GM21515 (cell line): ENCODE measurements around the gene LAMC1.

Experiments
- ATAC-seq: cut with Tn5 transposase; IDR thresholded peaks from one replicate; pipeline ENCODE4 v1.9.1; 2021; ENCODE audit not compliant: unreplicated experiment

The LAMC1 gene

DNA sequence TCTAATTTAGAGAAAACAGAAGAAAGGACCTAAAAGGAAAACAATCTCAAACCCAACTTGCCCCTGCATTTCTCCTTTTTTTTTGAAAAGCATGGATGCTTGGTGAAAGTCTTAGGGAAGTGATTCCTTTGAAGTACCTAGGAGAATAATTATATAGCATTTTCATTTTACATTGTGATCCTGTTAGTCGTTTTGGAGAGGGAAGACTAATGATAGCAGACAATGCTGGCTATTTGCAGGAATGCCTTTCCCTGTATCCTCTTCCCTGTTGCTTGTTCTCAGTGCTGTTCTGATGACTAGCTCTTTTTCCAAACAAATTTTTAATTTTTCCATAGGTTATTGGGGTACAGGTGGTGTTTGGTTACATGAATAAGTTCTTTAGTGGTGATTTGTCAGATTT is 53.9 kb downstream of the LAMC1 start:
- no peak for ATAC-seq

DNA sequence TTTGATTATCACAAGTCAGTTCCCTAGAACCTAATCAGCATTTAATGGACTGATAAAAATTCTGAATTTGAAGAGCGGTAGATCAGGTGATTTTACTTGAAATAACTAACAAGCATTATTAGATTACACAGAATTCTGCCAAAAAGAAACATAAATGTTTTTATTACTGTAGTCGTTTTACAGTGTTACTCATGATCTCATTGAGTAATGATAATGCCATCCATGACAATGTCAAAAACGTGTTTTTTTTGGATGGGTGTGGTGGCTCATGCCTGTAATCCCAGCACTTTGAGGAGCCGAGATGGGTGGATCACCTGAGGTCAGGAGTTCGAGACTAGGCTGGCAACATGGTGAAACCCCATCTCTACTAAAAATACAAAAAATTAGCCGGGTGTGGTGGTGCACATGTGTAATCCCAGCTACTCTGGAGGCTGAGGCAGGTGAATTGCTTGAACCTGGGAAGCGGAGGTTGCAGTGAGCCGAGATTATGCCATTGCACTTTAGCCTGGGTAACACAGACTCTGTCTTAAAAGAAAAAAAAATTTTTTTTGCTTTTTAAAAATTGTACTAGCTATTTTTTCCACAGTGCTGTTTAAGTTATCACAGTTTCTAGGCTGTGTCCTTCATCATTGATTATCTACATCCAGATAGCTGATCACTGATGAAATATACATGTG is 56.6 kb downstream of the LAMC1 start:
- ATAC-seq = no peak

DNA sequence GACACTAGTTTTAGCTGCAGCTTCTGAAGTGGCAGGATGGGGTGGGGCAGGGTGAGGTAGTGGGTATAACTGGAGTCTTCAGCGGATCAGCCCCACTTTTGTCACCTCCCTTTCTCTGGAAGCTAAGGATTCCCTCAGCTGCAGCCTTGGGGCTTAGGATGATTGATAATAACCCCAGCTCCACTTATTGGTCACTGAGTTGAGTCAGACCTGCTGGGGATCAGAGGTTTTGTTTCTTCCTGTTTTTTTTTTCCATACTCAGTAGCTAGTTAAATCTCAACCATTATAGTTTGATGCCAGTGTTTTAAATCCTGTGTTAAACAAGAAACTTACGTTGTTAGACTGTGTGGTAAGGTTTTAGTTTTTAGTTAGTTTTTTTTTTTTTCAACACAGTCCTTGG is 57.2 kb downstream of the LAMC1 start:
- no peak for ATAC-seq

DNA sequence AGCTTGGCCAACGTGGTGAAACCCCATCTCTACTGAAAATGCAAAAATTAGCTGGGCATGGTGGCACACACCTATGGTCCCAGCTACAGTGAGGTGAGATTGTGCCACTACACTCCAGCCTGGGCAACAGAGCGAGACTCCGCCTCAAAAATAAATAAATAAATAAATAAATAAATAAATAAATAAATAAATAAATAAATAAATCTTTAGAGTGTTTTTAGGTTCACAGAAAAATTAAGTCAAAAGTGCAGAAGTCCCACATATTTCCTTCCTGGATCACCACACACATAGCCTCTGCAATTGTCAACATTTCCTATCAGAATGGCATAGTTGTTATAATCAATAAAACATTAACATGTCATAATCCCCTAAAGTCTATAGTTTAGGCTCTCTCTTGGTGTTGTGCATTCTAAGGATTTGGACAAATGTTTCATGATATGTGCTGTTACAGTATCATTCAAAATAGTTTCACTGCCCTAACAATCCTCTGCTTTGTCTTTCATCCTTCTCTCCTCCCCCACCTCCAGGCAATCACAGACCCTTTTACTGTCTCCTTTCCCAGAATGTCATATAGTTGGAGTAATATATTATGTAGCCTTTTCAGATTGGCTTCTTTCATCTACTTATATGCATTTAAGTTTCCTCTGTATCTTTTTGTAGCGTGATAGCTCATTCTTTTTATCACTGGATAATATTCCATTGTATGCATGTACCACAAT is 58.3 kb downstream of the LAMC1 start:
- ATAC-seq = no peak

DNA sequence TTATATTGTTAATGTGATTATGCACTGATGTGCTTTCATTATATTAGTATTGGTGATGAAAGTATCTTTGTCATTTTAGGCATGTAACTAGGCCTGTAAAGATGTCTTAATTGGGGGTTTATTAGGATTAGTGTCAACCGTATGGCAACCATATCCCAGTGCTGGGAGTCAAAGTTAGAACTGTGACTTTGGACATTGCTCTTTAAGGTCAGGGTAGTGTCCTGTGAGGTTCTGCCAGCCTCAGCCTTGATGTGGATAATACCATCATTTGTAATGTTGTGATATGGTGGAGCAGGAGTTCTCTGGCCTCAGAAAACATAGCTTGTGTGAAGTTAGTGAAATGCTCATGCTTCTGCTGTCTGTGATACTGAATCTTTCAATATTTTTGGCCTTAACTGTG is 59.4 kb downstream of the LAMC1 start:
- no peak for ATAC-seq

DNA sequence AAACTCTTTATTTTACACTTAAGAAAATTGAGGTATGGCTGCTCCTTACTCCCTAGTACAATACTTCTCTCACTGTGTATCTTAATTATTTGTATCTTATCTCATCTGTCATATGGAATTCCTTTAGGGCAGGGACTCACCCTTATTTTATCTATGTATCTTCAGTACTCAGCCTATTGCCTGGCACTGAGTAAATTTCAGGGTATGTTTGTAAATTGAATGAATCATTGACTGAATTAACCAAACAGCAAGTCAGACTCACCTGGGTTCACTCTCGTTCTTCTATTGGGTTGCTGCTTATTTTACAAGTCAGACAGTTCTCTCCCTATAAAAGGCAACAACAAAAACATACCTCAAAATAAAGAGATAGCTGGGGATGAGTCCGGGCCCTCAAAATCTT is 63.8 kb downstream of the LAMC1 start:
- ATAC-seq = no peak

DNA sequence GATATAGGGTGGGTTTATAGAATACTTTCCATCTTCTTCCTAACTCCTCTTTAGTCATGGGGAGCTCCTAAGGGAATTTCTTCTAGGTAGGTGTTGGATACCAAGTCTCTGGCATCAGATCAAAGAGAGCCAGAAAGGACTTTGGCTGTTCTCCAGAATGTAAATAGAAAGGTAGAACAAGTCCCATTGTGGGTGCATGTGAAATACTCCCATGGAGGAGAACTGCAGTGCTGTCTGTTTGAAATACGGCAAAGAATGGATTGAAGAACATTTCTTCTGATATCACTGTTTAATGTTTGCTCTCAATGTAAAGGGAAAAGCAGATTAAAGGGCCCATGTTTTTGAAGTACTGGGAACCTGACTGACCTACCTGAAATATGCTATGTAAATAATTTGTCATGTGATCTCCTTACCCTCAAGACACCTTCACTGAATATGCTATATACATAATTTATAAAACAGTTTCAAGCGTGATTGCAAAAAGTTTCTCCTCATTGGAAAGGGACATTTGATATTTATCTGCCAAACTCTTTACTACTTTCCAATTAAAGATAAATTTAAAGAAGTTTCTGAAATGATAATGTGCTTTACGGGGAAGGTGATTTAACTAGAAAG is 65.9 kb downstream of the LAMC1 start:
- ATAC-seq = no peak

DNA sequence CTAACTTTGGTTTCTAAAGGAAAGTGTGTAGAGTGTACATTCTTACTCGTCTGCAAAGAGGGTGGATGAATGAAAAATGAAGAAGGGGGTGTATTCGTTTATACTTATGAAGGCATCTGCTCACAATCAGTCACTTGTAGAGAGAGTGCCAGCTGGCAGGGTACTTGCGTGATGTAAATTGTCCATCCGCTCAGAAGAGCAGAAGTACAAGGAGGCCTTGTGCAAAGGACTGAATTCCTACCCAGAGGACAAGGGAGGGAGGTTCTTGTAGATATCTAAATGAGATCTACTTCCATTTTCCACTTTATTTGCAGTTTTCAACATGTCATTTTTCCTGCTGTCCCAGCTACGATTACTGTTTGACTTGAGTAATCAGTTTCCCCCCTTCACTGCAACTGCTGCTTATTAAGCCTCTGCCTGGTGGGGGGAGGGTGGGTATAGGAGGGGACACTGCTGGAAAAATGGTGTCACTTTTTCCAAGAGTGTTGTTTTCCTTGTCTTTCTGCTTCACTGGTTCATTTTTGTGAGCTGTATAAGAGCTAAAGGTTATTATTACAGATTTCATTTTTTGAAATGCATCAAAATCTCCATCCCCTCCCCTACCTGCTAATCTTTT is 67.3 kb downstream of the LAMC1 start:
- no peak for ATAC-seq

DNA sequence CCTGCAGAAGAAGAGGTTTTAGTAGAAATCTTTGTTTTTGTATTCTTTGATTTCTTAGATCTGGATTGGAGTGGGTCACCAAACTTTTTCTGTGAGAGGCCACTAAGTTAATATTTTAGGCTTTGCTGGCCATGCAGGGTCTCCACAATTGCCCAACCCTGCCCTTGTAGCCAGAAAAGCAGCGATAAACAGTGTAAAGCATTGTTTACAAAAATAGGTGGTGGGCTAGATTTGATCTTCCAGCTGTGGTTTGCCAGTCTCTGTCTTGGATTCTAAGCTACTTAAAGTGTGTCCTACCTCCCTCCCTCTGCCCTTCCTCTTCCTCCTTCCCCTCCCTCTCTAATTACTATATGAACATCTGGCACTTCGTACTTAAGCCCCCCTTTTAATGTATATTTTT is 68.0 kb downstream of the LAMC1 start:
- no peak for ATAC-seq

DNA sequence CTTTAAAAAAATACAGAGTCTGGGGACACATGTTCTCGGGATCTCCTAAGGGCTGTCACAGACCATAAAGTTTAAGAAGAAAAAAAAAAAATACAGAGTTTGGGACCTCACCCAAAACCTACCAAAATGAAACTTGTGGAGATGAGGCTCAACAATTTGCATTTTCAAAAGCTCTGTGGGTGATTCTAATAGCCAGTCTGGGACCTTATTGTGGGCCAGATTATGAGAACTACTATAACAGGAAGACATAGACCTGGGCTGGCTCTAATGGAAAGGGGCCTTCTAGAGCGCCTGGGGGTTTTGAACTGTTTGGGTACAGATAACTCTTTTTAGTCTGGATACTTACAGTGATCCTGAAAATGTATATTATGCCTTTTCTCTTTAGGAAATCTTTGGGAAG is 69.1 kb downstream of the LAMC1 start:
- ATAC-seq = peak; percentile 51

DNA sequence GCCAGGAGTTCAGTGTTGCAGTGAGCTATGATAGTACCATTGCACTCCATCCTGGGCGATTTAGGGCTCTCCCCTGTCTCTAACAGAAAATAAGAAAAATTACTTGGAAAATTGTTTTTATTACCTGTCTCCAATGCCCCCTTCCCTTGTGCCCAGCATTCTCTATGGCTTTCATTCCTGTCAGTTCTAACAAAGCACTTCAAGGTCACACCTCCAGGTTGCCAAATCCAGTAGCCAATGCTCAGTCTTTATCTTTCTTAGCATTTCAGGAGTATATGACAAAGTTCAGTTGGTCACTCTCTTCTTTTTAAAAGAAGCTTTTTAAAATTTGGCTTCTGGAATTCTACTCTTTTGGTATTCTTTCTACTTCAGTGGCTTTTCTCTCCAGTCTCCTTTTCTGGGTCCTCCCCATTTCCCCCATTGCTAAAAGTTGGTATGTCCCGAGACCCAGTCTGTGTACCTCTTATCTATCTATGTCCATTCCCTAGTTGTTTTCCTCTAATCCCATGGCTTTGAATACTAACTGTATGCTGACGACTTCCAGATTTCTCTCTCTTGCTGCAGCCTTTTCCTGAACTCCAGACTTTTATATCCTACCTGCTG is 69.9 kb downstream of the LAMC1 start:
- no peak for ATAC-seq

DNA sequence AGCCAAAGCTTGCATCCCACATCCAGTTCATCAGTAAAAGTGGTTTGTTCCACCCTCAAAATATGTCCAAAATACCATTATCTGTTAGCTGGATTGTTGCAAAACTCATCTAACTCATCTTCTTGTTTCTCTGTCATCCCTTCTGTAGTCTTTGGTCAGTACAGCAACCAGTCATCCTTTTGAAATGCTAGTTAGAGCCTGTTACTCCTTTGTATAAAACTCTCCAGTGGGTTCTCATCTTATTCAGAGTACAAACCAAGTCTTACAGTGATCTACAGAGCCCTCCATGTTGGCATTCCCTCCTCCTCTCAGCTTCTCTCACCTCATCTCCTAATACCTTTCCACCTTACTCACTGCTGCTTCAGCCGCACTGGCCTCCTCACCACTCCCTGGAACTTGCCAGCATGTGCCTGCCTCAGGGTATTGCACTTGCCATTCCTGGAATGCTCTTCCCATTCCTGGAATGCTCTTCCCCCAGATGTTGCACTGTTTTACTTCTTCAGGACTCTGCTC is 70.6 kb downstream of the LAMC1 start:
- ATAC-seq = no peak

DNA sequence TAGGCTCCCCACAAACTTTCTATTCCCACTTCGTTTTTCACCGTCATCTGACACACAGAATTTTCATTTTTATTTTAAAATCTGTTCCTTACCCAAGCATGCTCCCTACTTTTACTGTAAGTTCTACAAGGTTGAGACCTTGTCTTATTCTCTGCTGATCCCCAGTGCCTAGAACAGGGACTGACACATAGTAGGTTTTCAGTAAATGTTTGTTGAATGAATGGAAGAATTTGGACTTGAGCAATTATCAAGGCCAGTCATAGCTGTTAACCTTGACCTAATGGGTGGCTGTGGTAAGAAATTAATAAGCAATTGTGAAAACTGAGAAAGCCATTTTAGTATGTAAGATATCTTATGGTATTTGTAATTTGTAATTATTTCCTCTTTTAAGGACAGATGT is 71.1 kb downstream of the LAMC1 start:
- ATAC-seq = no peak

DNA sequence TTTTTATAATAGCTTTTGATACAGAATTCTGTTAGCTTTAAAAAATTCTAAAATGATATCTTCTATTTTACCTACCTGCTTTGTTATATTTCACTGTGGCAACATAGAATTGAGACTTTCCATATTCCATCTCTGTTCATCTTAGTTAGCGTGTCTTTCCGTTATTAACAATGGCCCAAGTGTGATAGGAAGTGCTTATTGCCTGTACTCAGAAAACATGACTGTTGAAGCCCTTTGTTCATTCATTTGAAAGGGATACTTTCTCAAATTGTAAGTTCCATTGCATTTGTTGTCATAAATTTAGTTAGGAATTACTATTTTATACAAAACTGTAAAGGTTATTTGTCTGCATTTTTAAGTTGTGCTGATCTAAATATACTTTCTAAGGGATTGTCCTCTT is 73.1 kb downstream of the LAMC1 start:
- no peak for ATAC-seq

DNA sequence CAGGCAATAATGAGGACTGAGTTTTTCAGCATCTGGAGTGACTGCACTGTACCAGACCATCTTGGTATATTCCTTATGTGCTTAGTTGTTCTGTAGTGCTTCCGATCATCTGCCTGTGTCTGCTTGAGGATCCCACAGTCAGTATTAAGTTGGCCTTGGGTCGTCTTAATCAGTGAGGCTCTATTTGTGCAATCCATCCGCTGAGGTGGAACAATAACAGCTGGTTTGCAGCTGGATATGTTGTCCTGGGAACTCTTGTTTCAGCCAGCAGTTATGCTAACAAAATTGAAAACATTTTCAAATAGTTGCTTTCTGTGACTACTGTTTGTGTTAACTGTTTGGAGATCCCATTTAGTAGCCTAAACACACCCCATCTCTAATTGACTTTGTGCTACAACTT is 73.7 kb downstream of the LAMC1 start:
- no peak for ATAC-seq

DNA sequence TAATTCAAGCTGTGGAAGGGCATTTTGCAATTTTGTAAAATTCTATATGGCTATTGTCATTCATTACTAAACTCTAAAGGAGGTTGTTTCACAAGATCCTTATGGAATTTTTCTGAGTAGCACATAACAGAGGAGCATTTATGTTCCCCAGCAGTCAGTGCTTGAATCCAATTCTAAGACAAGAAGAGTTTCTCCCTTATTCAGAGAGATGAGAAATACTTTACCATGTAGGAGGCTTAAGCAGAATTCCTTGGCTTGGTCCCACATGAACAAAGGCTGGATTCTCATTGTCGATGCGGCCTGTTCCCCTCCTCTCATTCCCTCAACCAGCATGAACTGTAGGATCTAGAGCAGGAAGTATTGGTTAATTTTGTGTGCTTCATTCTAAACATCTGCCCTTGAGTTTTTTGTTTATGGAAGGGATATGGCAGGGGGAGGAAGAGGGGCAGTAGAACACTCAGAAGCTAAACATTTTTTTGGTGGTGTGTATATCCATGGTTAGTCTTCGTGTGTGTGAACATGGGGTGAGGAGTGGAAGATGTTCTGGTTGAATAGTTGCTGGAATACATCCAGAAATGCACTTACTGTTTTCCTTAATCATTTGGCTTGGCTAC is 74.3 kb downstream of the LAMC1 start:
- no peak for ATAC-seq

DNA sequence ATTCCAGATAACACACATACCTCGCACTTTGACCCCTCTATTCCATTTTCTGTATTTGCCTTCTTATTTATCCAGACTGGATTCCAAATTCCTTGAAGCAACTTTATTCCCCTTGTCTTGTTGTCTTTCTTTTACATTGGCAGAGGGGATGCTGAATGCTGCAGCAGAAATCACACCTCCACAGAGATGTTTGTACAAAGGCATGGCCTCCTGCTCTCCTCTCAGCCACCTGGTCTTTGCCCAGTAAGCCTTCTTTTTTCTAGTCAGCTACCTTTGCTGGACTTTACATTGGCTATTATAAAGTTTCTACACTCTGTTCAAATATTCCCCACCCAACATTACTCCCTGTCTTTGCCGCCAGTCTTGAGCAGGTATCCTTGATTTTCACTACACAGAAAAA is 75.1 kb downstream of the LAMC1 start:
- ATAC-seq = no peak

DNA sequence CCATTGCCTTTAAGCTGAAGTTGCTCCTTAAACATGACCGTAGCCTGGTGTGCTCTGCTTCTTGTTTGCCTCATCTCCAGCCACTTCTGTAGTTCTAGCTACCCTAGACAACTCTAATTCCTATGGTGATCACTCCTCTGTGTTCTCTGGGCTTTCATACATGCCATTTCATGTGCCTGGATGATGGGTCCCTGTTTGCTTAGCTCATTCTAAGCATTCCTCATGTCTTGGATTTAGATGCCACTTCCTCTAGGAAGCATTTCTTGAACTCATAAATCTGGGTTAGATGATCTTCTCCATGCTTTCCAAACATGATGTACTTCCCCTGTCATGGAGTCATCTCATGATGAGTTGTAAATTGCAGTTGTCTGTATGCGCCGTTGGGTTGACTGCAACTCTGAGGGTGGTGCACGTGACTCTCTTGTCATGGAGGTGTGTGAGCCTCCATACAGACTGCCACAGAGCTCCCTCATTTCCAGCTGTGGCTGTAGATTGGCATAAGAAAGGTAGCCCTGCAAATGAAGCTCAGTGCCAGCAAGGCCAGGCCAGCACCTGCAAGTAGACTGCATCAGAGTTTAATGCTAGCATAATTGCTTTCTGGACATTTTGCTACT is 77.2 kb downstream of the LAMC1 start:
- ATAC-seq = no peak

DNA sequence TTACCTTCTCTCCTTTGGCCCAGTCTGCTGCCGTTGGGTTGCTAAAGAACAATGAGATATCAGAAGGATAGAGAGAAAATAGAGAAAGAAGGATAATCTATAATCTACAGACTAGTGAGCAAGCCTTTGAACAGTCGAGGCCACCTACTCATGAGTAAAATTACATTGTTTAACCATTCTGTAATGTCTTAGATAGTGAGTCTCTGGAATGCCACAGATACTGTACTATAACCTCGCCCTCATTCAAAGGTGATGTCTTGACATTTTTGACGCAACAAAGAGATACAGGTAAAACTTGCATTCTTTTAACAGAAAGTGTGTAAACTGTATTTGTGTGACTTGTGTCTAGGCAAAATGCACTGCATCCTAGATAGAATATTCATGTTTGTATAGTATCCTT is 77.9 kb downstream of the LAMC1 start:
- ATAC-seq = no peak

DNA sequence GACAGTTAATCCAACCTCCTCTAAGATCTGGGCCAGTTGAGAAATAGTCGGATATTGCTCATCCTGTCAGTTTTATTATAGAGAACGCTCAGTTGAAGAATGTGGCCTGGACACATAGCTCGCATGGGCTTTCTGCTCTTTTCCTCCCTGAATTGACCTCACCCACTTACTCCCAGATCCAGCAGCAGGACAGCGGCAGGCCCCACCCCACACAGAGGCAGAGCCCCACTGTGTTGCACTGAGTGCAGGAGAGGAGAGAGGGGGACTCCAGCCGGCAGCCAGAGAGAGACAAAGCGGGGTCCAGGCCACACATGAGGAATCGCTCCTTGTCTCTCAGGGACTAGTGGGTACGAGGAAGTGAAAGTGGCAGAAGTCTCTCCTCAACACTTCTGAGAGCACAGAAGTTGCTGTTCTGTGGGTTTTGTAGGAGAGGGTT is 78.6 kb downstream of the LAMC1 start:
- ATAC-seq = no peak

DNA sequence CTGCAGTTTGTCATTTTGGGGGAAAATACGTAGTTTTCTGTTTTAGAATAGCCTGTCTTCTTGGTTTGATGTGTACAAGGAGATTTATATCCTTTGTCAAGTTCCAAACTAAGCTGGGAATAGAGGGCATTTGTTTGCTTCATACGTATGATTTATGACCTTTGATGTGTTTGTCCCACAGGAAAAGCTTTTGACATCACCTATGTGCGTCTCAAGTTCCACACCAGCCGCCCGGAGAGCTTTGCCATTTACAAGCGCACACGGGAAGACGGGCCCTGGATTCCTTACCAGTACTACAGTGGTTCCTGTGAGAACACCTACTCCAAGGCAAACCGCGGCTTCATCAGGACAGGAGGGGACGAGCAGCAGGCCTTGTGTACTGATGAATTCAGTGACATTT is 79.9 kb downstream of the LAMC1 start:
- no peak for ATAC-seq
